ENCODE data around the gene SERPINB6. TPM values are rescaled to one million over a fixed set of nuclear protein-coding genes. Genes with fewer than 3 reads are reported as not detected.

SERPINB6 gene
- total and polyA plus RNA-seq, 9 of the 15 experiments (the other 6 are each of a cell fraction or from before 2014, with no cell fraction given), result 86.6 to 211 (median 143) TPM

GRCh38 chr6:2952557-2953095 lies 18.7 kb downstream of the SERPINB6 start (continued):
- no peak for TF ChIP-seq ZNF699 (CRISPR knock-in tag; IDR thresholded peaks at IDR 0.05; ENCODE audit: insufficient replicate concordance)
- no peak for TF ChIP-seq RUNX1 (IDR thresholded peaks at IDR 0.05; ENCODE audit: low read depth)
- TF ChIP-seq CBFA2T3 (IDR thresholded peaks at IDR 0.05), result peak; percentile 14; the same call in 1 of the 2 replicates
- no peak for TF ChIP-seq ZNF174 (CRISPR knock-in tag; IDR thresholded peaks at IDR 0.05)
- TF ChIP-seq DEAF1 (CRISPR knock-in tag; IDR thresholded peaks at IDR 0.05), result peak; percentile 78
- TF ChIP-seq NFE2 (IDR thresholded peaks at IDR 0.05; ENCODE audit: low read depth), result no peak
- no peak for TF ChIP-seq TSC22D4 (tag; IDR thresholded peaks at IDR 0.05)
- TF ChIP-seq ESRRB (CRISPR knock-in tag; IDR thresholded peaks at IDR 0.05; ENCODE audit: borderline replicate concordance), result no peak
- TF ChIP-seq MEF2D (tag; conservative IDR thresholded peaks at IDR 0.05; ENCODE audit: low read depth), result no peak
- no peak for TF ChIP-seq PHF20 (IDR thresholded peaks at IDR 0.05; ENCODE audit: partially characterized antibody)
- TF ChIP-seq ZNF668 (CRISPR knock-in tag; IDR thresholded peaks at IDR 0.05), result no peak
- TF ChIP-seq RBM15 (IDR thresholded peaks at IDR 0.05; ENCODE audit: insufficient read depth, low read length), result no peak
- no peak for TF ChIP-seq ZNF311 (CRISPR knock-in tag; IDR thresholded peaks at IDR 0.05)
- no peak for TF ChIP-seq ASH1L (IDR thresholded peaks at IDR 0.05; ENCODE audit: borderline replicate concordance, low read depth, partially characterized antibody)
- TF ChIP-seq NRF1 (conservative IDR thresholded peaks at IDR 0.05 in 1 of 2, IDR thresholded peaks at IDR 0.05 in 1 of 2), result peak in 1 of 2 experiments; percentile 32; a peak in 2 of 4 replicates
- no peak for TF ChIP-seq MCM5 (IDR thresholded peaks at IDR 0.05; ENCODE audit: low read depth)
- no peak for TF ChIP-seq ZBTB17 (CRISPR knock-in tag; IDR thresholded peaks at IDR 0.05)
- no peak for TF ChIP-seq NCOA1 (IDR thresholded peaks at IDR 0.05; ENCODE audit: low read depth)
- no peak for TF ChIP-seq BMI1 (IDR thresholded peaks at IDR 0.05; ENCODE audit: low read length)
- peak; percentile 44 for TF ChIP-seq MEIS2 (IDR thresholded peaks at IDR 0.05; ENCODE audit: partially characterized antibody)
- TF ChIP-seq NR3C1 (CRISPR knock-in tag; IDR thresholded peaks at IDR 0.05), result no peak
- TF ChIP-seq ZNF24 (IDR thresholded peaks at IDR 0.05), result no peak
- peak; percentile 36 to 63 for TF ChIP-seq E2F6 (IDR thresholded peaks at IDR 0.05; ENCODE audit: borderline replicate concordance in 1 of 2, extremely low read depth in 1 of 2, insufficient read depth in 1 of 2, insufficient read length in 1 of 2, low read depth in 1 of 2, low read length in 1 of 2, poor library complexity in 1 of 2, severe bottlenecking in 1 of 2)
- TF ChIP-seq GMEB1 (CRISPR knock-in tag; IDR thresholded peaks at IDR 0.05), result no peak; the same call in 1 of the 2 replicates
- peak; percentile 53; the same call in 1 of the 2 replicates for TF ChIP-seq HLTF (IDR thresholded peaks at IDR 0.05)
- TF ChIP-seq ZNF766 (CRISPR knock-in tag; conservative IDR thresholded peaks at IDR 0.05), result peak; percentile 52; the same call in 1 of the 2 replicates
- no peak; the same call in none of the 2 replicates for TF ChIP-seq HCFC1 (IDR thresholded peaks at IDR 0.05; ENCODE audit: low read depth, low read length)
- no peak for TF ChIP-seq NR1H2 (CRISPR knock-in tag; IDR thresholded peaks at IDR 0.05)
- no peak for TF ChIP-seq ZNF274 (IDR thresholded peaks at IDR 0.05; ENCODE audit: borderline replicate concordance, low read depth, low read length)

Measured in K562 (cell line).